Lower lobe of right lung (tissue), 2 donors: ENCODE results near the gene PGA3. TPM values are rescaled to one million over a fixed set of nuclear protein-coding genes. Genes with fewer than 3 reads are reported as not detected.
A peak's percentile ranks its signal among the peaks of the same experiment; 100 is the strongest.
"Not testable (repeated sequence)": the region's sequence is repeated elsewhere in the genome, so short reads cannot be mapped to it uniquely, and the experiment has no call there.

Experiments used
- ATAC-seq, 2 donors: fragments of 200-7000 bp; cut with Tn5 transposase; one replicate each; pipeline ENCODE4 v1.9.1; 2020 to 2022; ENCODE audit warnings: mild to moderate bottlenecking in 2 of 2, moderate library complexity in 2 of 2
- DNase-seq: peaks from one replicate; pipeline ENCODE4 v3.0.0-alpha.2; 2020
- H3K27ac ChIP-seq: fragments of 200-600 bp; one replicate; pipeline ENCODE4 v1.8.0; 2022
- H3K27me3 ChIP-seq: fragments of 200-600 bp; one replicate; pipeline ENCODE4 v1.8.0; 2022; ENCODE audit warnings: low read depth
- H3K36me3 ChIP-seq: fragments of 200-600 bp; one replicate; pipeline ENCODE4 v1.8.0; 2022; ENCODE audit warnings: mild to moderate bottlenecking
- H3K4me1 ChIP-seq: fragments of 200-600 bp; one replicate; pipeline ENCODE4 v1.8.0; 2022
- H3K4me3 ChIP-seq: fragments of 200-600 bp; one replicate; pipeline ENCODE4 v1.8.0; 2022; ENCODE audit warnings: mild to moderate bottlenecking
- H3K9me3 ChIP-seq: fragments of 200-600 bp; one replicate; pipeline ENCODE4 v1.8.0; 2022
- intact Hi-C: fragments of 100-400 bp; cut with DNase I; formaldehyde crosslinking; loops from one replicate; pipeline ENCODE4 v1.11.0; 2022
- total RNA-seq: library from RNA; stranded (reverse); fragmentation: NEBNext Ultra II Directional; extraction: Animal tissue kit (Norgen Biotek cat#: 25700); gene quantifications from one replicate; pipeline ENCODE4 v1.2.1, GENCODE V29; 2021
- TF ChIP-seq, protein P1 (sequence below): fragments of 200-600 bp; IDR thresholded peaks from one replicate; pipeline ENCODE4 v1.8.0; 2022; ENCODE audit warnings: antibody characterized with exemption, mild to moderate bottlenecking
- donor health status: DM: no; HTN: yes; CAD: no; lungs with severe emphysema.

PGA3 gene
- total RNA-seq, 1 donor from 2014 or later = 1.3 TPM

DNA sequence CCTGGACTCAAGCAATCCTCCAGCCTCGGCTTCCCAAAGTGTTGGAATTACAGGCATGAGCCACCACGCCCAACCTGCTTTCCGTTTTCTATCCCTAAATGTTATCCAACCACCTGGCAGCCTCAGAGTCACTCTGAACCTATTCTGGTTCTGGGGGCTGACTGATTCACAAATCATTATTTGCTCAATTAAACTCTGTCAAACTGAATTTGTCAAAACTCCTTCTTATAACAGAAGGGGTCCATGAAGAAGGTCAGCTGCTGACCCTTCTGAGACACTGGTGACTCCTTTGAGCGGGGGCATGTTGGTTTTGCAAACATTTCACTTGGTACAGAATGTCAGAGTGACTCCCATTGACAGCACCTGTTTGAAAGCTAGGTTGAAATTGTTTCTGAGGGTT lies 40.3 kb upstream of the PGA3 start:
- DNase-seq = no peak
- Histone ChIP-seq H3K4me3 (no peak overlapping the region), H3K27me3 (no peaks in the 10 kb centered on the region), H3K9me3 (no peaks in the 10 kb centered on the region), H3K36me3 (no peaks in the 10 kb centered on the region), H3K4me1 (peaks cover 34% of the 10 kb centered on the region), H3K27ac (peak overlapping the region; percentile 39)
- TF ChIP-seq, protein P1, sequence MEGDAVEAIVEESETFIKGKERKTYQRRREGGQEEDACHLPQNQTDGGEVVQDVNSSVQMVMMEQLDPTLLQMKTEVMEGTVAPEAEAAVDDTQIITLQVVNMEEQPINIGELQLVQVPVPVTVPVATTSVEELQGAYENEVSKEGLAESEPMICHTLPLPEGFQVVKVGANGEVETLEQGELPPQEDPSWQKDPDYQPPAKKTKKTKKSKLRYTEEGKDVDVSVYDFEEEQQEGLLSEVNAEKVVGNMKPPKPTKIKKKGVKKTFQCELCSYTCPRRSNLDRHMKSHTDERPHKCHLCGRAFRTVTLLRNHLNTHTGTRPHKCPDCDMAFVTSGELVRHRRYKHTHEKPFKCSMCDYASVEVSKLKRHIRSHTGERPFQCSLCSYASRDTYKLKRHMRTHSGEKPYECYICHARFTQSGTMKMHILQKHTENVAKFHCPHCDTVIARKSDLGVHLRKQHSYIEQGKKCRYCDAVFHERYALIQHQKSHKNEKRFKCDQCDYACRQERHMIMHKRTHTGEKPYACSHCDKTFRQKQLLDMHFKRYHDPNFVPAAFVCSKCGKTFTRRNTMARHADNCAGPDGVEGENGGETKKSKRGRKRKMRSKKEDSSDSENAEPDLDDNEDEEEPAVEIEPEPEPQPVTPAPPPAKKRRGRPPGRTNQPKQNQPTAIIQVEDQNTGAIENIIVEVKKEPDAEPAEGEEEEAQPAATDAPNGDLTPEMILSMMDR = no peak
- ATAC-seq = no peak
- intact Hi-C loops = no loop called here

DNA sequence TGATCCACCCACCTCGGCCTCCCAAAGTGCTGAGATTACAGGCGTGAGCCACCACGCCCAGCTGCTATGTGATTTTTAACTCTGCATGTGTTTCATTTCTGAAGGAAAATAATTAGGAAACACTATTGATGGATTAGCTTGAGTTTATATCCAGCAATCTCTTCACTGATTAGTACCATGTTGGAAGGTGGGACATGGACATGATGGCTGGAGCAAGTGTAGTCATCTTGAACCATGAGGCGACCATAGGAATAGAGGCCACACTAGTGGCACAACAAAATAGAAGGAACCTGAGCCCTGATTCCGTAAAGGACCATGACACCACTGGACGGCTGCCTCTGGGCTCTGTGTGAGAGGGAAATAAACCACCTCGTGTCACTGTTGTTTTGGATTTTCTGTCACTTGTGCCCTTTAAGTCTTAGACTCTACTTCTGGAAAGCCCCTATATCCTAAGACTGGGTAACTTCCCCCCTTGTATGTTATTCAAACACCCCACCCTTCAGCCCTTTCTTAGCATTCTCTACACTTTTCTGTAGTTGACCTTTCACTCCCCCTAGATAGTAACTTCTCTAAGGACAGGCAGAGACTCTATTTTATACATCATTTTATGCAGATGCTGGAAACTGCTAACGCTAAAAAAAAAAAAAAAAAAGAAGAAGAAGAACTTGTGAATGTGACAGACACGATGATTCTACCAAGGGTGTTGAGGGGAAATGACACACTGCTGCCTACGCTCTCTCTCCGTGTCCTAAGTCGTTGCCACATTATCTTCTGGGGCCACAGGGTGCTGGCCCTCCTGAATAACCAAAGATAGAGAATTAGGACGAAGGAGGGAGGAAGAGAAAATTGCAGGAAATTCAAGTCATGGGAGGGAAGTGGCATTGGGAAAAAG lies 39.4 kb upstream of the PGA3 start:
- DNase-seq = peak; percentile 60
- H3K27ac ChIP-seq = peak overlapping the region; percentile 50

DNA sequence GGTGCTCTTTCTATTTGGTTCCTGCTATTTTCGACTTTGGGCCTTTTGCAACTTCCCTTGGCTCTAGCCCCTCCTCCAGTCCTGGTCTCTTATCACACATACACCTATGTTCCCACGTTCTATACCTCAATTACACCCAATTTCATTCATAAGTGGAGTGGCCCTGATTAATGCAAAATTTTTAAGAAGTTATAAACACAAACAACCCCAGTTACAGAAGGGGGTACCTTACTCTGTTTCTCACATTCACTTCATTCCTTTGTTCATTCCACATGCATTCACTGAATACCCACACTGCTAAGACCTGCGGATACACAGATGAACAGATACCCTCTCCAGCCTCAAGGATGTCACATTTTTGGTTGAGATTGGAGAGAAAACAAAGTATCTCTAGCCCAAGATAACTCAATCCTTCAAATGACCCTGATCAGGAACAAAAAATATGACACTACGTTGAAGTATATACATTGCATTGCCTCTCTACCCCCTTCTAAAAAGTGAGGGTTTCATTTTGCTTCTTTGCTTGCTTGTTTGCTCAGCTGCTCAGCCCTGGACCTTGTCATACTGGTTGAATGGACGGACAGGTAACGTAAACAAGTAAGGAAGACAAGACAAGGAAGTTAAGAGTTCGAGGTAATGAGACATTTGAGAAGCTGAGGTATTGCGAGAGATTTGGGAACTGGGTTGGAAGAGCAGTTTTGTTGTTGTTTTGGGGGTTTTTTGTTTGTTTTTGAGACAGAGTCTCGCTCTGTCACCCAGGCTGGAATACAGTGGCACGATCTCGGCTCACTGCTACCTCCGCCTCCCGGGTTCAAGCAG lies 38.5 kb upstream of the PGA3 start:
- Histone ChIP-seq H3K9me3 (no peaks in the 10 kb centered on the region), H3K4me3 (peak overlapping the region; percentile 29), H3K27me3 (no peaks in the 10 kb centered on the region), H3K36me3 (no peaks in the 10 kb centered on the region), H3K4me1 (peaks cover 18% of the 10 kb centered on the region), H3K27ac (peak overlapping the region; percentile 32)
- TF ChIP-seq, protein P1 = no peak
- no peak for DNase-seq
- ATAC-seq = no peak
- intact Hi-C loops = no loop called here

More for the DNA sequence above, 39.4 kb upstream of the PGA3 start:
- intact Hi-C loops = no loop called here
- no peak for ATAC-seq
- H3K4me1 ChIP-seq = peaks cover 25% of the 10 kb centered on the region
- H3K36me3 ChIP-seq = no peaks in the 10 kb centered on the region
- TF ChIP-seq, protein P1 = no peak
- H3K4me3 ChIP-seq = no peak overlapping the region
- no peaks in the 10 kb centered on the region for H3K9me3 ChIP-seq
- no peaks in the 10 kb centered on the region for H3K27me3 ChIP-seq

DNA sequence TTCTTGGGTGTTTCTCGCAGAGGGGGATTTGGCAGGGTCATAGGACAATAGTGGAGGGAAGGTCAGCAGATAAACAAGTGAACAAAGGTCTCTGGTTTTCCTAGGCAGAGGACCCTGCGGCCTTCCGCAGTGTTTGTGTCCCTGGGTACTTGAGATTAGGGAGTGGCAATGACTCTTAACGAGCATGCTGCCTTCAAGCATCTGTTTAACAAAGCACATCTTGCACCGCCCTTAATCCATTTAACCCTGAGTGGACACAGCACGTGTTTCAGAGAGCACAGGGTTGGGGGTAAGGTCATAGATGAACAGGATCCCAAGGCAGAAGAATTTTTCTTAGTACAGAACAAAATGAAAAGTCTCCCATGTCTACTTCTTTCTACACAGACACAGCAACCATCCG lies 37.5 kb upstream of the PGA3 start:
- ATAC-seq, H3K36me3 ChIP-seq, H3K4me1 ChIP-seq, H3K4me3 ChIP-seq, H3K27me3 ChIP-seq, DNase-seq, intact Hi-C loops, H3K27ac ChIP-seq, H3K9me3 ChIP-seq: not testable (repeated sequence)

DNA sequence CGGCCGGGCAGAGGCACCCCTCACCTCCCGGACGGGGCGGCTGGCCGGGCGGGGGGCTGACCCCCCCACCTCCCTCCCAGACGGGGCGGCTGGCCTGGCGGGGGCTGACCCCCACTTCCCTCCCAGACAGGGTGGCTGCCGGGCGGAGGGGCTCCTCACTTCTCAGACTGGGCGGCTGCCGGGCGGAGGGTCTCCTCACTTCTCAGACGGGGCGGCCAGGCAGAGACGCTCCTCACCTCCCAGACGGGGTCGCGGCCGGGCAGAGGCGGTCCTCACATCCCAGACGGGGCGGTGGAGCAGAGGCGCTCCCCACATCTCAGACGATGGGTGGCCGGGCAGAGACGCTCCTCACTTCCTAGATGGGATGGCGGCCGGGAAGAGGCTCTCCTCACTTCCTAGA lies 37.0 kb upstream of the PGA3 start:
- DNase-seq, H3K27me3 ChIP-seq, H3K4me3 ChIP-seq, ATAC-seq, H3K27ac ChIP-seq, H3K36me3 ChIP-seq, intact Hi-C loops, H3K4me1 ChIP-seq, H3K9me3 ChIP-seq: not testable (repeated sequence)

DNA sequence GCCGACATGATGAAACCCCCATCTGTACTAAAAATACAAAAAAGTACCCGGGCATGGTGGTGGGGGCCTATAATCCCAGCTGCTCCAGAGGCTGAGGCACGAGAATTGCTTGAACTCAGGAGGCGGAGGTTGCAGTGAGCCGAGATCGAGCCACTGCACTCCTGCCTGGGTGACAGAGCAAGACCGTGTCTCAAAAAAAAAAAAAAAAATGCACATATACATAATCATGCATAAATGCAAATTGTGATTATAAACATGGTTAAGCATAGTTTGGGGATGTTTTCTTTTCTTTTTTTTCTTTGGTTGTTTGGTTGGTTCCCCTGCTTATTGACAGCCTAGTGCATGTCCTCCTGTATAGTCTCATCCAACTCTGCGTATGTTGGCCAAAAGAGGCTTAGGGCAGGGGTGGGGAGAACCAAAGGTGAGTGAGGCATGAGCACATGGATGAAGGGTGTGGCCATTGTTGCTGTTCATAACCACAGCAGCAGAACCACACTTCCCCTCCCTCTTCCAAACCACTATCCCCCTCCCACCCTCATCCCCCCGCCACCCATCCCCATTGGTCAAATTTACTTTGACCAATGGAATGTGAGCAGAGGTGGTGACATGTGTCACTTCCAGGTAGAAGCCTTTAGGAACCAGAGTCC lies 35.1 kb upstream of the PGA3 start:
- no peaks in the 10 kb centered on the region for H3K36me3 ChIP-seq
- DNase-seq (no peak), ATAC-seq (no peak)
- no peaks in the 10 kb centered on the region for H3K27me3 ChIP-seq
- TF ChIP-seq, protein P1 = no peak
- H3K4me3 ChIP-seq = no peak overlapping the region
- intact Hi-C loops = no loop called here
- H3K9me3 ChIP-seq = peaks cover 4% of the 10 kb centered on the region
- no peak overlapping the region for H3K27ac ChIP-seq
- peaks cover 14% of the 10 kb centered on the region for H3K4me1 ChIP-seq
